Measurements from ENCODE around the gene SCGB1C1.
"Not testable (repeated sequence)": the region's sequence is repeated elsewhere in the genome, so short reads cannot be mapped to it uniquely, and the experiment has no call there.

Gene SCGB1C1

DNA sequence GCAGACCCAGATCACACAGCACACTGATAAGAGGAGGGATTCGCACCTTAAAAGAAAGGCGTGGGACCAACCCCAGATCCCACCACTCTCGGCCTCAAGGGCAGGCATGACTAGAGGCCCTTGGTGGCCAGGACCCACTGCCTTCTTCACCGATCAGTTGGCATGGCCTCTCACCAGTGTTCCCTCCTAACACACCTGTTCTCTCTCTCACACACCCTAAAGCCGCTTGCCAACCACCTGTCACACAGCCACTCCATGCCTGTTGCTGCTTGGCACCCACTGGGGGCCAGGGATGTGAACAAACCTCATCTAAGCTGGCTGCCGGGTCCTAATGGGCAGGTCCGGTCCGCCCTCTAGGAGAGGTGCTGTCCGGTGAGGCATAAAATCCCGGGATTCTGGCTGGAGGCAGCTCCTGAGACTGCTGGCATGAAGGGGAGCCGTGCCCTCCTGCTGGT, at the start of gene SCGB1C1:
TSS of gene SCGB1C1 (plus strand) at position 405 of the 455 bp plus-strand sequence. CDS start at position 427, 22 bp downstream.
- DNase-seq = not testable (repeated sequence)

- not testable (repeated sequence) for DNase-seq
Measured at GRCh38 chr11:180242-180641, 12.6 kb upstream of the SCGB1C1 start.

DNA sequence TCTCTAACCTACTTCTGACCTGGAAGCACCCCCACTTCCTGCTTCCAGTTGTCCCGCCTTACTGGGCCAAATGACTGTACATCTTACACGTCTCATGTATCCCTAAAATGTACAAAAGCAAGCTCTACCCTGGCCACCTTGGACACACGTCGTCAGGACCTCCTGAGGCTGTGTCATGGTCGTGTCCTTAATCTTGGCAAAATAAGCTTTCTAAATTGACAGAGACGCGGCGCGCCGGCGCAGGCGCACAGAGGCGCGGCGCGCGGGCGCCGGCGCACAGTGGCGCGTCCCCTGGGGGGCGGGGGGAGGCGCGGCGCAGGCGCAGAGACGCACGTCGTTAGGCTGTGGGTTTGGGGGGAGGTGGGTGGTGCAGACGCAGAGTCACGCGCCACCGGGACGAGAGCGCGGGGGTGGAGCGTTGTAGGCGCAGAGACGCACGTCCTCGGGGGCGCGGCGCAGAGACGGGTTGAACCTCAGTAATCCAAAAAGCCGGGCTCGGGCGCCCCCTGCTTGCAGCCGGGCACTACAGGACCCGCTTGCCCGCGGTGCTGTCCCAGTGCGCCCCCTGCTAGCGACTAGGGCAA, 3.6 kb upstream of the SCGB1C1 start:
- DNase-seq = not testable (repeated sequence)

DNA sequence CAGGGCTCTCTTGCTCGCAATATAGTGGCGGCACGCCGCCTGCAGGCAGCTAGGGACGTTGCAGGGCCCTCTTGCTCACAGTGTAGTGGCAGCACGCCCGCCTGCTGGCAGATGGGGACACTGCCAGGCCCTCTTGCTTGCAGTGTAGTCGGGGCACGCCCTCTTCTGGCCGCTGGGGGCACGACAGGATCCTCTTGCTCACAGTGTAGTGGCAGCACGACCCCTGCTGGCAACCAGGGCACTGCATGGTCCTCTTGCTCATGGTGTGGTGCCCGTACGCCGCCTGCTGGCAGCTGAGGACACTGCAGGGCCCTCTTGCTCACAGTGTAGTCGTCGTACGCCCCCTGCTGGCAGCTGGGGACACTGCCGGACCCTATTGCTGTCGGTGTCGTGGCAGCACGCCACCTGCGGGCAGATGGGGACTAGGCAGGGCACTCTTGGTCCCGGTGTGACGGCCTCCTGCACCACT, 3.0 kb upstream of the SCGB1C1 start:
- not testable (repeated sequence) for DNase-seq

DNA sequence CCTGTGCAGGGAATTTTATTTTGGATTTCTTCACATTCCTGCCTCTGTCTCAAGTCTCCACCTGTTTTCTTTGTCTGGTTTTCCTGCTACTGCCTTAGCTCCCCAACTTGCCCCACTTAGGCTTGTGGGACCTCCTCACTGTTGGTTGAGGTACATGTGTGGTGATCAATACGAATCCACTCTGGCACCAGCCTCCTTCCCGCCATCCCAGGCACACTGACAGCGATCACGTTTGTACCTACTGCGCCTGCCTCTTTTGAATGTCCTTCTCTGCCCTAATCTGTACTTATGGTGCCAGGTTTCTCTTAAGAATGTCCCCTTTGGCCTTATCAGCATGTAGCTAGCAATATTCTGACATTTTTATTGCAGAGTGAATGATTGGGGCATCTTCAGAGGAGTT, 2.3 kb upstream of the SCGB1C1 start:
- not testable (repeated sequence) for DNase-seq

DNA sequence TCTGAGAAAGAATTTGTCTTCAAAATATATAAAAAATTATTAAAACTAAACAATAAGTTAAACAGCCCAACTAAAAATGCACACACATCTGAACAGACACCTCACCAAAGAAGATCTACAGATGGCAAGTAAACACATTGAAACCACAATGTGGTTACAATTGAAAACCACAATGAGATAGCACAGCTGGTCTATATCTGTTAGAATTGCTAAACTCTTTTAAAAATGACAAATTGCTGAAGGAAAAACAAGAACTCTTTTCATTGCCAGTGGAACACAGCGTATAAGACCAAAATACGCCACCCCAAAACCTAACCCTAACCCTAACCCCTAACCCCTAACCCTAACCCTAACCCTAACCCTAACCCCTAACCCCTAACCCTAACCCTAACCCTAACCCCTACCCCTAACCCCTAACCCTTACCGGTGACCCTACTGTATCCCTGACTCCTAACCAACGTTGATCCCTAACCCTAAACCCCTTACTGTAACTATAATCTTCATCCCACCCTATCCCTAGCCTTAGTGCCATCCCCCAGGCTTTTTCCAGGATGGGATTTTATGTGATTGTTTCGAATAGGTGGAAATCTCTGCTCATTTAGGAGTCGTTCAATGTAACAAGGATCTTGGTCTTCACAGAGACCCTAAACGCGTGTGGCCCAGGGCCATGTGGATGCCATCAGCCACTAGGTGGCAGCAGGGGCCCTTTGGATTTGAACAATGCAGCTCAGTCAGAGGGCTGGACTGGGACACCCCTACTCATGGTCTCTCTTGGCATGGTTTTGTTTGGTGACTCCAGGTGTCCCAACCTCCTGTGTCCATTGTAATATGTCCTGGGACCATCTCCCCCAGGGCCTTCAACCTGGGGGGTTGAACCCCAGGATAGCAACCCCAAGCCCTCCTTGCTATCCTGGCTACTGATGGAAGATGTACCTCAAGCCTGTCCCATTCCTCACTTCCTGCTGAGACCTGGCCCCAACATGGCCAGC, 1.1 kb upstream of the SCGB1C1 start:
- DNase-seq = not testable (repeated sequence)

DNA sequence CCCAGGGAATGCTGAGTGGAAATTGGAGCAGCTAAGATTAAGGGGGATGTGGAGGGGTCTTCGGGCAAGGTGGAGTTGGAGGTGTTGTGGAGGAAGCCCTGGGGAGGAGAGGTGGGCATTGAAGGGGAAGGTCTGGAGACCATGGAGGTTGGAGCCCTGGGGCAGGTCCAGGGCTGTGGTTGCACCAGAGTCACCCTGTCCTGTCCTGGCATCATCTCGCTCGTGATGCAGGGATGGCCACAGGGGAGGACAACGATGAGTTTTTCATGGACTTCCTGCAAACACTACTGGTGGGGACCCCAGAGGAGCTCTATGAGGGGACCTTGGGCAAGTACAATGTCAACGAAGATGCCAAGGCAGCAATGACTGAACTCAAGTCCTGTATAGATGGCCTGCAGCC, 603 bp downstream of the SCGB1C1 start:
- DNase-seq = not testable (repeated sequence)

DNA sequence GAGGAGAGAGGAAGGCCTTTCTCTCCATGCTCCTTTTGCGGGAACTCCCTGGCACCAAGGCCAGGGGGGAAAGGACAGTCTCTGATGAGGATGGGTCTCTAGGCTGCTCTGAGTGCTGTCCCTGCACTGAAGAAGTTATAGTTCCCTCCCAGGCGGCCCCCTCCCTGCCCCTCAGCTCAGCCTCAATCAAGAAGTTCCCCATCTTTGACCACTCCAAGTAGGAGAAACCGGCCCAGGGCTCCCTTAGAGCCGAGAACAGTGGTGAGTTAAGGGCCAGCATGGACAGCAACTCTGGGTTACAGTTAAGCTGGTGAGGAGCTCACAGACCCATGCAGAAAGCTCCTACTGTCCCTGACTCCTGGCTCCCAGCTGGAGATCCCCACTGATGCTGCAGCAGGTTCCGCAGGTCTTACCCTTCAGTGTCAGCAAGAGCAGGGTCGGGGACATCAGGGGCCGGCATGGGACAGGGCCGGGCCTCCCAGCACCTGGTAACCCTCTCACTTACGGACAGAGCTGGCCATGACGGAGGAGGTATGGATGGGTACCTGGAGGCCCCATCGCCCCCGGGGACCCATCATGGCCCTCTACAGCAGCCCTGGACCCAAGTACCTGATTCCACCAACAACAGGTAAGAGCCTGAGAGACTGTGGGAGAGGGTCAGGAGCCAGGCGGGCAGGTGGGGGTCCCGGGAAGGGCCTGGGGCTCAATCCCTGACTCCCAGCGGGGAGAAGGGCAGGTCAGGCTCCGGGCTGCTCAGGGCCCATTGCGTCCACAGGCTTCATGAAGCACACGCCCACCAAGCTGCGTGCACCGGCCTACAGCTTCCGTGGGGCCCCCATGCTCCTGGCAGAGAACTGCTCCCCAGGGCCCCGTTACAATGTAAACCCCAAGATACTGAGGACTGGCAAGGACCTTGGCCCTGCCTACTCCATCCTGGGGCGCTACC, 4.2 kb downstream of the SCGB1C1 start:
- DNase-seq = no peak

- no peak for DNase-seq
Measured at GRCh38 chr11:197741-198235, 4.9 kb downstream of the SCGB1C1 start.

GRCh38 chr11:198236-198806, 5.4 kb downstream of the SCGB1C1 start:
- no peak for DNase-seq

- DNase-seq = no peak
Measured at GRCh38 chr11:199004-199581, 6.2 kb downstream of the SCGB1C1 start.

DNA sequence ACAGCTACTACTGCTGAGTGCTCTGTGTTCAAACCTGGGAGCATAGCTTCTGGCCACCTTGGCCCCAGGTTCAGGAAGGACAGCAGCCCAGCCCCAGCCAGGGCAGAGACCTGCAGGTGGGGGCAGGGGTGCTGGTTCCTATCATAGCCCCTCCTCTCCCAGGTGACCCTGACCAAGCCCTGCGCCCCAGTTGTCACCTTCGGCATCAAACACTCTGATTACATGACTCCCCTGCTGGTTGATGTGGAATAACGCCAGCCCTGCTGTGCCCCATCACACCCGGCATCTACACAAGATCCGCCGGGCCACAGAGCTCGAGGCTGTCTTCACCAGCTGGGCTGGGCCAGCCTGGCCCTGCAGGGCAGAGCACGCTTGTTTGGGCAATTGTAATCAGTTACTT, 6.9 kb downstream of the SCGB1C1 start:
- DNase-seq = no peak

- no peak for DNase-seq
Measured at GRCh38 chr11:200224-201003, 7.5 kb downstream of the SCGB1C1 start.

DNA sequence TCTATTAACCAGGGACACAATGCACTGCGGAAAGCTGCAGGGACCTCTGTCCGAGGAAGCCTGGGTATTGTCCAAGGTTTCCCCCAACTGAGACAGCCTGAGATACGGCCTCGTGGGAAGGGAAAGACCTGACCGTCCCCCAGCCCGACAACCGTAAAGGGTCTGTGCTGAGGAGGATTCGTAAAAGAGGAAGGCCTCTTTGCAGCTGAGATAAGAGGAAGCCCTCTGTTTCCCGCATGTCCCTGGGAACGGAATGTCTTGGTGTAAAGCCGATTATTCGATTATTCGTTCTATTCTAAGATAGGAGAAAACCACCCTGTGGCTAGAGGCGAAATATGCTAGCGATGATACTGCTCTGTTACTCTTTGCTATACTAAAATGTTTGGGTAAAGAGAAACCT, 9.1 kb downstream of the SCGB1C1 start:
- DNase-seq = no peak

DNA sequence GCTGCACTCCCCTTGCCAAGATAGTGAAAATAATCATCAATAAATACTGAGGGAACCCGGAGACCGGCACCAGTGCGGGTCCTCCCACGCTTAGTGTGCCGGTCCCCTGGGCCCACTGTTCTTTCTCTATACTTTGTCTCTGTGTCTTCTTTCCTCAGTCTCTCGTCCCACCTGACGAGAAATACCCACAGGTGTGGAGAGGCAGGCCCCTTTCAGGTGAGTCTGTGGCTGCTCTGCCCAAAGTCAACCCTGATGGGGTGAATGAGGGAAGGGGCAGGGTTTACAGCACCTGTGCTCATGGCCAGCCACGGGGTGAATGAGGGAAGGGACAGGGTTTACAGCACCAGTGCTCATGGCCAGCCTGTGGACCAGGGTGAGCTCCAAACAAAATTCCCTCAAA, 9.6 kb downstream of the SCGB1C1 start:
- DNase-seq = no peak

DNA sequence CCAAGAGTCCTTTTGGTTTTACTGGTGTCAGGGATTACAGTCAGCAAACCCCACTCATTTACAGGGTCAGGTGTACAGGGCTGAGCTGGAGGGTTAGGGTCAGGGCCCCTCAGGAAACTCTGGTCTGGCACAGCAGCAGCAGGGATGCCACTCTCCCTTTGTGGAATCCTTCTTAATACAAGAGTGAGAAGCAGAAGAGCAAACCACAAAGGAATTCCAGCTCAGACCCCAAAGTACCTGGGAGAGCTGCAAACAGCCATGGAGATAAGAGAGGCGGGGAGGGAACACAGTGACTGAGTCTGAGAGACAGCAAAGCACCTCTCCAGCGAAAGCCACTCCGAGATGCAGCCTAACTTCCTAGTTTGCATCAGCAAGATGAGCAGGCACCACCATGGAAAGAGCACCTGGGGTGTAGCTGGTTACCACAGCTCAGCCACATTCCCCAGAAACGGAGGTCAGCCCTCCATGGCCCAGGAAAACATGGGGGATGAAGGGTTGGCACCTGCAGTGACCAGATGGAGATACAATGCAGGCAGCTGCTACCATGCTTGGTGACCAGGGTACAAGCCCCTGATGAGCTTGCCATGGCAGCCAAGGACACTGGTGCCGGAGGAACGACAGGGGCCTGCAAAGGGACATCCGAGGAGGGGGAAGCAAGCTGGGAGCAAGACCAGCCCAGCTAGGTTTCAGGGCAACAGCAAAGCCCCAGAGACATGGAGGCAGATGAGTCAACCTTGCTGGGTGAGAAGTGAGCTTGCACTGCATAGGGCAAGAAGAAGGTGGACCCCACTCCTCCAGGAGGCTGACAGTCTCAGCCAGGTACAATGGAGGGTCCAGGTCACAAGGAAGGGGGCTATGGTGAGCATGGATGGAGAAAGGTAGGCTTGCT, 10.4 kb downstream of the SCGB1C1 start:
- no peak for DNase-seq

DNA sequence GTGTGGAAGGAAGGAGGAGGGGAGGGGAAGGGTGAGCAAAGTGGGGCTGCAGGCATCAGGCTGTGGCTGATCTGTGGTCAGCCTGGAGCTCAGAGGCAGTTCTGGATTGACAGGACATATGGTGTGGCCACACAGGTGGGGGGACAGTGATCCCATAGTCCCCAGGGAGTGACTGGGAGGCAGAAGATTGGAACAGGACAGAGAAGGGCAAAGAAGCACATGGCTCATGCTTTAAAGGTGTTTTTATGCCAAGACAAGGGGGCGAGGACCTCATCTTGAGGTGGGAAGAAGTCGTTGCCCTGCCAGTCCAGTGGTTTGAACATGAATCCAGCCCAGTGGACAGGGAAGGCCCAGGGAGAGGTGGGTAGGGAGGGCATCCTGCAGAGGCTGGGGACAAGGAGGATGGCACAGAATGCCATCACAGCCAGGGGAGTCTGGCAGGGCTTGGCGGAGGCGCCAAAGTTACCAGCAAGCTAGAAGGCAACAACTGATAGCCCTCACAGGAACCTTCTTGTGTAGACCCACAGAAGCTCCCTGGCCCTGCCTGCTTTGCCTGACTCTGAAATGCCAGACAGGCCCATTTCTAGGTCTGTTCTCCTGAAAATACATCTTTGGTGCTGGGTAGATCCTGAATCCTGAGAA, 11.2 kb downstream of the SCGB1C1 start:
- no peak for DNase-seq

GRCh38 chr11:204587-205109, 11.8 kb downstream of the SCGB1C1 start:
- no peak for DNase-seq

Data from GOT3 (cell line).